GM12878 (cell line): ENCODE data around the gene ADPRHL1.

Source experiments
- ASH2L ChIP-seq: fragments of 300-600, 200-600 bp; sonication (generic); IDR thresholded peaks from 2 replicates; pipeline ENCODE4 v1.6.1; 2017; ENCODE audit warnings: low read depth, mild to moderate bottlenecking, borderline replicate concordance
- CHD4 ChIP-seq: fragments of 200-600 bp; sonication (generic); IDR thresholded peaks from 2 replicates; pipeline ENCODE4 v1.6.1; 2016; ENCODE audit warnings: mild to moderate bottlenecking
- EGR1 ChIP-seq, 2 experiments: IDR thresholded peaks; 1 replicate in 1 of 2; 2 replicates in 1 of 2; pipeline ENCODE4 v1.6.1; 2011 to 2012; ENCODE audit warnings: low read depth in 2 of 2, low read length in 2 of 2, borderline replicate concordance in 1 of 2, mild to moderate bottlenecking in 1 of 2, moderate library complexity in 1 of 2
- EP300 ChIP-seq, 2 experiments: fragments of 150-350 bp in 1 of 2; IDR thresholded peaks; 2 replicates each; pipeline ENCODE4 v1.6.1; 2011 to 2012; ENCODE audit warnings: low read depth in 2 of 2, low read length in 2 of 2, borderline replicate concordance in 1 of 2, improper control_type of control experiment in 1 of 2, inconsistent platforms in 1 of 2; ENCODE audit not compliant: control insufficient read depth in 1 of 2
- GABPA ChIP-seq: IDR thresholded peaks from 2 replicates; pipeline ENCODE4 v1.6.1; 2014; ENCODE audit warnings: antibody characterized with exemption, low read depth, mild to moderate bottlenecking, inconsistent platforms
- HDAC6 ChIP-seq: fragments of 200-600 bp; sonication (generic); IDR thresholded peaks from one replicate; pipeline ENCODE4 v1.8.0; 2017; ENCODE audit warnings: antibody characterized with exemption; ENCODE audit not compliant: unreplicated experiment
- MTA3 ChIP-seq: IDR thresholded peaks from 2 replicates; pipeline ENCODE4 v1.6.1; 2012; ENCODE audit warnings: low read length, inconsistent platforms, borderline replicate concordance
- POLR2A ChIP-seq: IDR thresholded peaks from 2 replicates; pipeline ENCODE4 v1.6.1; 2011; ENCODE audit warnings: low read depth, mild to moderate bottlenecking, low read length
- POLR2AphosphoS5 ChIP-seq: IDR thresholded peaks from 2 replicates; pipeline ENCODE4 v1.6.1; 2011; ENCODE audit warnings: mild to moderate bottlenecking, low read length, inconsistent platforms
- ZNF24 ChIP-seq: fragments of 450-650 bp; IDR thresholded peaks from 2 replicates; pipeline ENCODE4 v1.6.1; 2017; ENCODE audit warnings: antibody characterized with exemption, mild to moderate bottlenecking
- TF ChIP-seq, protein P1 (sequence below), 3 experiments: IDR thresholded peaks in 2 of 3; conservative IDR thresholded peaks in 1 of 3; 2 replicates each; pipeline ENCODE4 v1.5.1; 2011; ENCODE audit warnings: low read depth in 3 of 3, low read length in 3 of 3, mild to moderate bottlenecking in 3 of 3, control low read depth in 2 of 3, moderate library complexity in 2 of 3, inconsistent platforms in 1 of 3, mixed read lengths in 1 of 3; ENCODE audit not compliant: control insufficient read depth in 2 of 3, insufficient read depth in 1 of 3; ENCODE audit errors: extremely low read depth in 1 of 3
- TF ChIP-seq, protein P2 (sequence below): fragments of 450-650 bp; IDR thresholded peaks from 2 replicates; pipeline ENCODE4 v1.6.1; 2017; ENCODE audit warnings: mild to moderate bottlenecking

DNA sequence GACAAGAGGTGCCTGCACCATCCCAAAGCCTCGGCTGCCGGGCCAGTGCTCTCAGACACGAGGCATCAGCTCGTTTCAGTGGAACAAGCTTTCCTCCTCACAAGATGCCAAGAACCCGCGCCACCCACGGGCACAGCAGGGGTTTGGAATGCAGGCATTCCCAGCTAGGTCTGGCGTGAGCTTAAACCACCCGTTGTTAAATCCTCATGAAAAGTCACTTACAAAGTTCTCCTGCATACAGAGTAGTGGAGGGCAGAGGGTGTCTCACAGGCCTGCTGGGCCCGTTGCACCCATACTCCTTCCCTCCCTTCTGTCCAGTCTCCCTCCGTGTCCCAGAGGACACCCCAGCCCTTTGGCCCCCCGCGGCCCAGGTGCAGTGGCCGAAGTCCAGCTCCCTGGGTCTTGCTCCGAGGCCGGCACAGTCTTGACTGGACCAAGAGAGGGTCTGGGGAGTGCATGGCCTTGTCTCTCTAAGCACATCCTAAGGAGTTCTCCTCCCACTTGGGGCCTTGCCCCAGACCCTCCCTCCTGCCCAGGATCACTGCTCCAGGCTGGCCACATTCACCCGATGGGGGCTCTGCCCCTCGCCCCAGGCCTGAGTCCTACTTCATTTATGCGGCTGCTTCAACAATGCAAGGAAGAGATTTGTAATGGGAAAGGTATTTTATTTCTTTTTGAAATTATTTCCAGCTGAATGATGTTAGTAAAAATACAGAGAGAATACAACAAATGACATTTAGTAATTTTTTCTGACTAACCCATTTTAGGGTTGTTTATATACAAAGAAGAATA is 54.1 kb downstream of the ADPRHL1 start:
- TF ChIP-seq GABPA (no peak), POLR2AphosphoS5 (no peak), HDAC6 (no peak), EP300 (IDR thresholded peaks at IDR 0.05; ENCODE audit: borderline replicate concordance in 1 of 2, control insufficient read depth in 1 of 2, low read depth in 2 of 2, low read length in 2 of 2) (no peak), CHD4 (no peak), POLR2A (no peak), MTA3 (no peak), EGR1 (IDR thresholded peaks at IDR 0.05; ENCODE audit: borderline replicate concordance in 1 of 2, low read depth in 2 of 2, low read length in 2 of 2) (no peak), ZNF24 (no peak), ASH2L (no peak)
- TF ChIP-seq, protein P1, sequence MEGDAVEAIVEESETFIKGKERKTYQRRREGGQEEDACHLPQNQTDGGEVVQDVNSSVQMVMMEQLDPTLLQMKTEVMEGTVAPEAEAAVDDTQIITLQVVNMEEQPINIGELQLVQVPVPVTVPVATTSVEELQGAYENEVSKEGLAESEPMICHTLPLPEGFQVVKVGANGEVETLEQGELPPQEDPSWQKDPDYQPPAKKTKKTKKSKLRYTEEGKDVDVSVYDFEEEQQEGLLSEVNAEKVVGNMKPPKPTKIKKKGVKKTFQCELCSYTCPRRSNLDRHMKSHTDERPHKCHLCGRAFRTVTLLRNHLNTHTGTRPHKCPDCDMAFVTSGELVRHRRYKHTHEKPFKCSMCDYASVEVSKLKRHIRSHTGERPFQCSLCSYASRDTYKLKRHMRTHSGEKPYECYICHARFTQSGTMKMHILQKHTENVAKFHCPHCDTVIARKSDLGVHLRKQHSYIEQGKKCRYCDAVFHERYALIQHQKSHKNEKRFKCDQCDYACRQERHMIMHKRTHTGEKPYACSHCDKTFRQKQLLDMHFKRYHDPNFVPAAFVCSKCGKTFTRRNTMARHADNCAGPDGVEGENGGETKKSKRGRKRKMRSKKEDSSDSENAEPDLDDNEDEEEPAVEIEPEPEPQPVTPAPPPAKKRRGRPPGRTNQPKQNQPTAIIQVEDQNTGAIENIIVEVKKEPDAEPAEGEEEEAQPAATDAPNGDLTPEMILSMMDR (IDR thresholded peaks at IDR 0.05 in 2 of 3, conservative IDR thresholded peaks at IDR 0.05 in 1 of 3; ENCODE audit: control insufficient read depth in 2 of 3, extremely low read depth in 1 of 3, insufficient read depth in 1 of 3, low read depth in 3 of 3, low read length in 3 of 3): no peak
- TF ChIP-seq, protein P2, sequence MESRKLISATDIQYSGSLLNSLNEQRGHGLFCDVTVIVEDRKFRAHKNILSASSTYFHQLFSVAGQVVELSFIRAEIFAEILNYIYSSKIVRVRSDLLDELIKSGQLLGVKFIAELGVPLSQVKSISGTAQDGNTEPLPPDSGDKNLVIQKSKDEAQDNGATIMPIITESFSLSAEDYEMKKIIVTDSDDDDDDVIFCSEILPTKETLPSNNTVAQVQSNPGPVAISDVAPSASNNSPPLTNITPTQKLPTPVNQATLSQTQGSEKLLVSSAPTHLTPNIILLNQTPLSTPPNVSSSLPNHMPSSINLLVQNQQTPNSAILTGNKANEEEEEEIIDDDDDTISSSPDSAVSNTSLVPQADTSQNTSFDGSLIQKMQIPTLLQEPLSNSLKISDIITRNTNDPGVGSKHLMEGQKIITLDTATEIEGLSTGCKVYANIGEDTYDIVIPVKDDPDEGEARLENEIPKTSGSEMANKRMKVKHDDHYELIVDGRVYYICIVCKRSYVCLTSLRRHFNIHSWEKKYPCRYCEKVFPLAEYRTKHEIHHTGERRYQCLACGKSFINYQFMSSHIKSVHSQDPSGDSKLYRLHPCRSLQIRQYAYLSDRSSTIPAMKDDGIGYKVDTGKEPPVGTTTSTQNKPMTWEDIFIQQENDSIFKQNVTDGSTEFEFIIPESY: no peak
